Keratinocyte (primary cell): ENCODE results near the gene SERPINB12.

Experiments used
- EZH2 ChIP-seq: IDR thresholded peaks from one replicate; pipeline ENCODE4 v1.6.1; 2012; ENCODE audit warnings: inconsistent platforms, mild to moderate bottlenecking, low read length, moderate library complexity
- TF ChIP-seq, protein P1 (sequence below), 3 experiments: IDR thresholded peaks in 1 of 3; conservative IDR thresholded peaks in 1 of 3; optimal IDR thresholded peaks in 1 of 3; 2 replicates in 2 of 3; 3 replicates in 1 of 3; pipeline versions ENCODE3 to v1.5.1; 2011; ENCODE audit warnings: low read length in 3 of 3, mild to moderate bottlenecking in 3 of 3, moderate library complexity in 2 of 3, control low read depth in 1 of 3, inconsistent platforms in 1 of 3; ENCODE audit not compliant: insufficient read depth in 2 of 3; ENCODE audit errors: extremely low read depth in 1 of 3

DNA sequence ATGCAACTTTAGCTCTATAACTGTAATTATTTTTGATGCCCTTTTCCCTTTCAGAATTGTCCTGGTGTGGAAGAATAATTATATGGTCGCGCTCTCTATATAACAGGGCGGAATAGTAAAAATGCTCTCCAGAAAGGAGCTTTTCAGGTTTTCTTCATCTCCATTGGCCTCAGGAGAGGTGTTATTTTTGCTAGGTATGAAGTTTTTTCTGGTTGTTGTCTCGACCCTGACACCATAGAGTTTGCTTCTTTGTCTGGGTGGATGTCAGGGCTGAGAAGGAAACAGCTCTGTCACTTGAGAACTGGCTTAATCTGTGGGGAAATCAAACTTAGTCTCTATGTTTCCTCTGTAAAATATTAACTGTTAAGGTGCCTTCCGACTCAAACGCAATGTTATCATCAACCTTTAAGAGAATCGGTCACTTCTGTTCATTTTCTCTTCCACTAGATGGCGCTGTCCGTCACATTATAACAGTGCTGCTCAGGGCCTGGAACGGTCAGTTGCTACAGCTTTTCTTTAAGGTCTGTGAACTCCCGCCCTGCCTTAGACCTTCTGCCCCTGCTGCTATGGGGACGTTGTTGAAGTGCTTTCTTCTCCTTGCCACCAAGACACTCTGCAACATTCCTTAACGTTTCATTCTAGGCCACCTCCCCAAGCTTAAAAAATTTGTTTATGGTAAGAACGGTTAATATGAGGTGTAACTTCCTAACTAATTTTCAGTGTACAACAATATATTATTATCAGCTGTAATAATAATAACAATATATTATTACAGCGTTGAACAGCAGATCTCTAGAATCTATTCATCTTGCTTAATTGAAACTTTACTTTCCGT is 23.8 kb upstream of the SERPINB12 start:
- TF ChIP-seq, protein P1, sequence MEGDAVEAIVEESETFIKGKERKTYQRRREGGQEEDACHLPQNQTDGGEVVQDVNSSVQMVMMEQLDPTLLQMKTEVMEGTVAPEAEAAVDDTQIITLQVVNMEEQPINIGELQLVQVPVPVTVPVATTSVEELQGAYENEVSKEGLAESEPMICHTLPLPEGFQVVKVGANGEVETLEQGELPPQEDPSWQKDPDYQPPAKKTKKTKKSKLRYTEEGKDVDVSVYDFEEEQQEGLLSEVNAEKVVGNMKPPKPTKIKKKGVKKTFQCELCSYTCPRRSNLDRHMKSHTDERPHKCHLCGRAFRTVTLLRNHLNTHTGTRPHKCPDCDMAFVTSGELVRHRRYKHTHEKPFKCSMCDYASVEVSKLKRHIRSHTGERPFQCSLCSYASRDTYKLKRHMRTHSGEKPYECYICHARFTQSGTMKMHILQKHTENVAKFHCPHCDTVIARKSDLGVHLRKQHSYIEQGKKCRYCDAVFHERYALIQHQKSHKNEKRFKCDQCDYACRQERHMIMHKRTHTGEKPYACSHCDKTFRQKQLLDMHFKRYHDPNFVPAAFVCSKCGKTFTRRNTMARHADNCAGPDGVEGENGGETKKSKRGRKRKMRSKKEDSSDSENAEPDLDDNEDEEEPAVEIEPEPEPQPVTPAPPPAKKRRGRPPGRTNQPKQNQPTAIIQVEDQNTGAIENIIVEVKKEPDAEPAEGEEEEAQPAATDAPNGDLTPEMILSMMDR (optimal IDR thresholded peaks at IDR 0.05 in 1 of 3, IDR thresholded peaks at IDR 0.05 in 1 of 3, conservative IDR thresholded peaks at IDR 0.05 in 1 of 3; ENCODE audit: extremely low read depth in 1 of 3, insufficient read depth in 2 of 3, low read length in 3 of 3), result peak; percentile 47 to 76 (median 66)
- no peak for TF ChIP-seq EZH2
